Fibroblast of skin of scalp (primary cell): Measurements from ENCODE around the gene LMCD1. TPM values are rescaled to one million over a fixed set of nuclear protein-coding genes. Genes with fewer than 3 reads are reported as not detected.

Experiments
- DNase-seq: peaks from one replicate; pipeline ENCODE4 v3.0.0-alpha.2; 2013
- polyA plus RNA-seq, 2 experiments: library from polyadenylated mRNA; unstranded; fragments of 120-200 nt; gene quantifications; one replicate each; pipeline ENCODE4 v1.2.1, GENCODE V29; 2013; ENCODE audit not compliant: insufficient read length in 2 of 2

The LMCD1 gene, protein sequence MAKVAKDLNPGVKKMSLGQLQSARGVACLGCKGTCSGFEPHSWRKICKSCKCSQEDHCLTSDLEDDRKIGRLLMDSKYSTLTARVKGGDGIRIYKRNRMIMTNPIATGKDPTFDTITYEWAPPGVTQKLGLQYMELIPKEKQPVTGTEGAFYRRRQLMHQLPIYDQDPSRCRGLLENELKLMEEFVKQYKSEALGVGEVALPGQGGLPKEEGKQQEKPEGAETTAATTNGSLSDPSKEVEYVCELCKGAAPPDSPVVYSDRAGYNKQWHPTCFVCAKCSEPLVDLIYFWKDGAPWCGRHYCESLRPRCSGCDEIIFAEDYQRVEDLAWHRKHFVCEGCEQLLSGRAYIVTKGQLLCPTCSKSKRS
- 58.5 TPM for polyA plus RNA-seq (2013, experiment 1 of 2; ENCODE audit: insufficient read length)
- 60.9 TPM for polyA plus RNA-seq (2013, experiment 2 of 2; ENCODE audit: insufficient read length)

DNA sequence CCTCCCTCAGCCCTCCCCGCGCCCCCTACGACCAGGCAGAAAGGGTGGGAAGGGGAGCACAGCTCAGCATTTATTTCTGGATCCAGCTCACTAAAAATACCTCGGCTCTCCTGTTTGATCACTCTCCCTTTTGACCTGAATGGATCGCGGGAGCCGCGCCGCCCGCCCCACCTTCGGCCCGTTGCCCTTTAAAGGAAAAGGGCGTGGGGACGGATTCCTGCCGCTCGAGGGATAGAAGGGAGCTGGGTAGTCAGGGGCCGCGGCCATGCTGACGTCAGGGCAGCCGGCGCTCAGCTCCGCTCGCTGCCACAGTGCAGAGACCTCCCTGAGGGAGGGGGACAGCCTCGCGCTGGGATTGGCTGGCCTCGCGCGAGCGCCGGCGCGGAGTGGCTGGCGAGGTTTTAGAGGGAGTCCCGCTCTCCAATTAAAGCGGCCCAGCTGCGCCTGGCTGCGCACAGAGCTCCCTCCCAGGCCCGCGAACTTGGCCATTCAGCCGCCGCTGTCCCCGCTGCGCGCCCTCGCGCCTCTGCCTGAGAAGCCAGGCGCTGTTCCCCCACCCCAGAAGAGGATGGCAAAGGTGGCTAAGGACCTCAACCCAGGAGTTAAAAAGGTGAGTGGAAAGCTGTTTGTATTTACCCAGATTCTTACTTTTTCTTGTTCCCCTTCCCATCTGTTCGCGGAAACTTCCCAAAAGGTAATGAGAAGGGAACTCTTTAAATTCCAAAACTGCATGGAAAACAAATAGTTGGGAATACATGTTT lies at the start of gene LMCD1:
TSS of gene LMCD1 (plus strand) at position 453 of the 761 bp plus-strand sequence. CDS start at position 569, 116 bp downstream.
- peak; percentile 97 for DNase-seq

DNA sequence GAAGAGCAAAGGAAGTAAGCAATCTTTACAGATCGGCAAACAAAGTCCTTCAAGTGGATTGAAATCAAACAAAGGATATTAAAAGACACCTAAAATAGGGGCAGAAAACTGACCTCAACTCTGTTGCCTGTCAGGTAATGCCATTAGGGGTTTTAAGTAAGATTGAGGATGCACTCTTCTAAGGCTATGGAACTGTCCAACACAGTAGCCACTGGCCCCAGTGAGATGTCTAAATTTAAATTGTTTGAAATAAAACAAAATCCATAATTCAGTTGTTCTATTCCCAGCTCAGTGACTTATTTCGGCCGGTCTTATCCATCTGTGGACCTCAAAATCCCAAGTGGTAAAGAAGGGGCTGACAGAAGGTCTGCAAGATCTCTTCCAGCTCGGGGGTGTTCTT lies 49.5 kb upstream of the LMCD1 start:
- DNase-seq, result no peak

DNA sequence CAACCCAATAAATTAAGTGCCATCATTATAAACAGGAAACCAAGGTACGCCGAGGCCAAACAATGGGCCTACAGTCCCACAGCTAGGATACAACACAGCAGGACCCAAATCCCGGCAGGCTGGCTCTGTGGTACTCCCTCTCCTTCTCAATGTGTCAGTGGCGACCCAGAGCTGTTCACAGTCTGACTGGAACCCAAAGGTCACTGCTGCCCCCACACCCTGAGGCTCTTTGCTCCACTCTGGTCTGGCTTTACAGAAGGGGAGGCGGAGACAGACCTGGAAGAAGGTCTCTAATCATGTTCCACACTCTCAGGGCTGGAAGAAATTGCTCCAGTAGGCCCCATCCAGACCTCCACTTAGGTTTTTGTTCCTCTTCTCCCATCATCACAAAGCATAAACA lies 48.5 kb upstream of the LMCD1 start:
- no peak for DNase-seq

DNA sequence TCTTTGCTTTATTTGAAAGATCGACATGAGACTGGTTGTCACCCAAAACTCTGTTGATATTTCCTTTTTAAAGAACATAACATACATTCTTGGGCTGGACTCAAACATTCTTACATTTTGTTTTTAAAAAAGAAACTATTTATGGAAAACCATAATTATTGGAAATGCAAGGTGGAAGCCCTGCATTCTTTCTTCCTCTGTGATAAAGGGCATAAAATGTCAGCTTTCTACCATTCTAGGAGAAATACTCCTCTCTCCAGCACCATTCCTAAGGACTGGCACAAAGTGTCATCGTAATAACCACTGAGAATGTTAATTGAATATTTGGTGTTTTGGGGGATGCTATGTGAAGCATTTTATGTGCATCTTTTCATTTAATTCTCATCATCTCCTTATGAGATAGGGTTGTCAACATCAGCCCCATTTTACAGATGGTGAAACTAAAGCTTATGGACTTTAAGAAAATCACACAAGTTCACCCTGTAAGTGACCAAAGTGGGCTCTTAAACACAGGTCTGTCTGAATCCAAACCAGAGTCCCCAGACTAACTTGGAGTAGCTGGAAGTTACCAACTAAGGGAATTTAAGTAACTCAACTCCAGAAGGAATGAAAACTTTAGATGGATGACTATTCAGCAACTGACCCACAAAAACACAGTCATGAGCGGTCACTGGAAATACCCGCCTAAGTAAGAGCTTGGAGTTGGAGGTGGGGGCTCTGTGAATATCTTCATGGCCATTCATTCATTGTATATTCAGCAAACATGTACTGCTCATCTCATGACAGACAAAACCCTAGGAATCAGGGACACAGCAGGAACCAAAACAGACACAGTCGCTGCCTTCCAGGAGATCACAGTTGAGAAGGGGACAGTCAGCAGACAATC lies 45.9 kb upstream of the LMCD1 start:
- DNase-seq, result peak; percentile 88

DNA sequence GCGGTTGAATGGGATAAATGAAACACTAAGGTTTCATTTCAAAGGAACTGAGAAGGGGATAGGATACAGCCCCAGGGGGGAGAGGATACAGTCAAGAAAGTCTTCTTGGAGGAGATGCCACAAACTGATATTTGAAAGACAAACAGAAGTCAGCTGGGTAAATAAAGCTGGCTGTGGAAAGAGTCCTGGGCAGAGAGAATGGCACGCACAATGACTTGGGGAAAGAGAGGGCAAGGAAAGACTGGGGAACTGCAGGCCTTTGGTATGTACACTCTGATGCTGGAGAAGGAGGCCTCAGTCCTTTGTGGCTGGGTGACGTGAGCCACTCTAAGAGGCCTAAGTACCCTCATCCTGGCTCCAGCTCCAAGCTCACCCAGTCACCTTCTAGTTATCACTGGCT lies 45.2 kb upstream of the LMCD1 start:
- no peak for DNase-seq

DNA sequence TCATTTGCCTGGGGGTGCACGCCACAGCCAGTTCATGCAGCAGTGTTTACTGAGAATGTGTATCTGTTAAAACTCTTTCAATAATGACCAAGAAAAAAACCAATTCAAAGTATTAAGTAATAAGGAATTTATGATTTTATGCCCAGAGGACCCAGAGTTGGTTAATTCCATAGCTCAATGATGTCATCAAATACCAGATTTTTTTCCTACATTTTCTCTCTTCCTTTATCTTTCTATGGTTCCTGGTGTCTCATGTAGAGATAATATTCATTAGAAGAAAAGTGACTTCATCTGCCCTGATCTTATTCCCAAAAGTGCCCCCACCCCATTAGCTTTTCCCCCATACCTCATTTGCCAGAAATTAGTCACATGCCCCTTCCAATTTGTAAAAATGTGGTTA lies 44.6 kb upstream of the LMCD1 start:
- DNase-seq, result peak; percentile 86

DNA sequence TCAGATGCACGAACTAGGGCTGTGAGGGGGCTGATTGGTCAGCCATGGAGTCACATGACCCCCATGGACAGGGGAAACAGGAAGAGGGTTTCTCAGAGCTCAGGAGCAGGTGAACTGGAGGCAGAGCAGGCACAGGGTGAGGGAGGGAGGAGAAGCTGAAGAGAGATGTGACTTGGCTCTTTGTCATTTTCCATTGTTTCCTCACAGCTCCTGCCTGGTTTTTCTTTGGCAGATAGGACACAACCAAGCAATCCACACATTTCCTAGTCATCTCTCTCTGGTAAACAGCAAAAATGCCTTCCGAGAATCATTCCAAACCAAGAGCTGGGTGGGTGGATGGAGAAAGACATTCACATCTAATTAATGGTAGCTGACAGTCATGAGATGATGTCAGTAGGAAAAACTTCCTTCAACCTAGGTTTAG lies 43.4 kb upstream of the LMCD1 start:
- peak; percentile 91 for DNase-seq

DNA sequence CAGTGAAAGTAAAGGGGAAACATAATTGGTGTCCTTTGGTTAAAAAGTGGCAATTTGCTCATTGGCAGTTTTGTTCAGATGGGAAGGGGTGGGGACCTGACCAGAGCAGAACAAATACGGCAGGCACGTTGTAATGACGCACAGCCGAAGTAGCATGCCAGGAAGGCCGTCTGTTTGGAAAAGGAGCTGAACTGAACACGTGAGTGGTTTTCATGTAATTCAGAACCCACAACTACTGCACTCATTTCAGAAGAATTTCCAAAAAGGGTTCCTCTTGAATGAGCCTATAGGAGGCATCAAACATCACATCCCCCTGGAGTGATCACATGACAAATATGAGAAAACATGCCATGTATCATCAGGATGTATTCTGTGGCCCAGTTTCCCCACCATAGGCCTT lies 42.9 kb upstream of the LMCD1 start:
- DNase-seq, result peak; percentile 95

DNA sequence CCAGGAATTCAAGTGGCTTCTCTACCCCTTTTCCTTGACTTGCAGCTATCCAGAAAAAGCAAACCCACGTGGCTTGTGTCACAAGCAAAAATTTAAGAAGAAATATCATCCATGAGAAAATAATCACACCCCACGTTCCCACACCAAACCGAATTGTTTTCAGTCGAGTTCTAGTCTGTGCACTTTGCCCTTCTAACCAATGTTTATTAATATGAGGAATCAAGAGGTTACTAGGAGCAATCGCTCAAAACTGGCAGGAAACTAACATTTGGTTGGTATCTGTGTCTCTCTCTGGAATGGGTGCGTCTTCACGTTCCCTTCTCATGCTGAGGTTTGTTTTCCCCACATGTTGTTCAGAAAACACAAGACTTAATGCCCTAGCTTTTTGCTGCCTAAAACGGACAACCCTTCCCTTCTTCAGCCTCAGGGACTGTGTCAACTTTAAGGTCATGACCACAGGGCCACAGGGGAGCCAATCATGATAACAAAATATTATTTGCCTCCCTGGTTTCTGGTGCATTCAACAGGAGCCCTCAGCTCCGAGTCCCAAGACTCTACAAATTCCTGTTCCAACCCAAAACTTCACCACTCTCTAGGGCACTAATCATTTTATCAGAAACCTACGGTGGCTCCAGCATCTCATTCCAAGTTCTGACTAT lies 41.4 kb upstream of the LMCD1 start:
- DNase-seq, result peak; percentile 46

DNA sequence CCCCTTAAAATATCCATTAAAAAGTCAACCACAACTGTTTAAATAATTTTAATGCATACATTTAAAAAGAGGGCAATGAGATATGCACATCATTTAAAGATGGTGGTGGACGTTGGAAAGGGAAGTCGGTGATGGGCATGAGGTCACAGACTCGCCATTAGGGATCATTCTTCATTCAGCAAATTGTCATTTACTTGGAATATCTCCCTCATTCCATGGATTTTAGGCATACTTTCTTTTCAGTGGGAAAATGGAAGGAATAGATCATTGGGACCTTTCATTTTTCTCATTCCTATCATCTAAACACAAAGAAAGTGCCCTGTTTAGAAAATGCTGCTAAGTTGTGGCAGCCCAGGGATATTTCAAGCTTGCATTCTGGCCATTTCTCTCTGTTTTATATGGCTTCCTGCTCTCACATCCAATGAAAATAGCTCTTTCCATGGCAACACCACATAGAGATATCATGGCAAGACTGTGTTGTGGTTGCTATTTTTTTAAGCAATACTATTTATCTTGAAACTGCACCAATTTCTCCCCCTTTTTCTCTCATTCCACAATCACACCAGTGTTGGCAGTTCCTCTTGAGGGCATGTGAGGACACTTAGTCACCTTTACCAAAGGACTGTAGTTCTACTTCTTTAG lies 40.7 kb upstream of the LMCD1 start:
- peak; percentile 94 for DNase-seq

DNA sequence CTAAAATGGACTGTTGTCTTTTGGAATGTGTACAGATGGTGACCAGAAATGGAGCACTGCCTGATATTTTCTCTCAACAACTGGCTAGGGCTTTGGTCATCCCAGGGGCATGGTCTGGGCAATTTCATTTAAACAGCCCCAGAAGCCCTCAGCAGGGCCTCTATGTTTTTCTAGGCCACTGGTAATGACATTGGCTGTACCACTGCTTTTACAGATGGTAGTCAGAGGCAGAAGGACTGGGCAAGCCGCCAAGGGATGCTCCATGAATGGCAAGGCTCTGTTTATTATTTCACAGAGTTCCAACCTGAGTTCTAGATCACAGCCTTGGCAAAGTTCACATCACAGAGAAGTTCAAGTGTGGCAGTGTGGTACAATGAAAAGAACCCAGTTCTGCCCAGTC lies 37.0 kb upstream of the LMCD1 start:
- DNase-seq, result no peak

DNA sequence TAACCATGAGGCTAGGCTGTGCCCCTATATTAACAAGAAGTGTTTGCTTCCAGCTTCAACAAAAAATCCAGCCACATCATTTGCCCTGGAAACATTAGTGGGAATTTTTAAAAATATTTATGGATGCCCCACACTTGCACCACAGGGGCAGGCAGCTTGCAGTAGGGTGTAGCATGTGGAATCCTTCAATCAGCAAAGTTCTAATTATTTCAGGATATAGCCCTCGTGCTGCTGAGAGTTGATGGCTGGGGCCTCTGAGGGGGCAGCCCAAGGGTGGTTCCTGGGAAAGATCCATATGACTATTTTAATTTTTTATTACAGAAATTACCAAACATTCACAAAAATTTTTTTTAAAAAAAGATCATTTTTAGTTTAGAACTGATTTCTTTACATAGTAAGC lies 35.1 kb upstream of the LMCD1 start:
- no peak for DNase-seq

DNA sequence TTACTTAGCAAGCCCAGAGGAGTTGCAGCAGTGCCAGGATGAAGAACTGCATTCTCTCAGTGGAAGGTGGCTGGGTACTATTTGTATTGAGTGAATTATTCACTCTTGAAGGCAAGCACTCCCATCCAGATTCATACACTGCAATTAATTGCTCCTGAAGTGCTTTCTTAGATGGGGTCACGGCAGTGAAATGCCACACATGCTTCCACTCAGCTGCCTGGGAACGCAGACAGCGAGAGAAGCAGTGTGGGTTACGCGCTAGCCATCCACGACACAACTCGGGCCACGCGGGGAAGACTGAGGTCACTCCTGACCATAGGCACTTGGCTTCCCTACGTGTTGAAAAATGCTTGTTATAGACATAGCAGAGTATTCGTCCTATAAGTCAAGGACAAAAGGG lies 30.8 kb upstream of the LMCD1 start:
- peak; percentile 45 for DNase-seq

DNA sequence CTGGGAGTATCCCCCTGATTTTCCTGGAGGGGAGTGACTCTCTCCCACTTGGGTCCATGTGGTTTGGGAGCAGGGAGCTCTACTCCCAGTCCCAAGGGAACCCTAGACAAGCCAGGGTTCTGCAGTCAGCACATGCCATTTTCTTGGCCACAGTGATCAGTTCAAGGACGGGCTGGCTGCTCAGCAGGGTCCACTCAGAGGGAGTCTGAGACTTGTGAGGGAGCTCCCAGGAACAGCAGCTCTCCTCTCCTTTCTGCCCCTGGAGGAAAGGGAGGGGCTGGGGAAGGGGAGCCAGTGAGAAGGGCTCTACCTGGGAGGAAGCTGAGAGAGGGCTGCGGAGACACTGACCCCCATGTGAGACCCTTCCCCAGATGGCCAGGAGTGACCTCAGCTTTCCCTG lies 29.1 kb upstream of the LMCD1 start:
- peak; percentile 20 for DNase-seq

DNA sequence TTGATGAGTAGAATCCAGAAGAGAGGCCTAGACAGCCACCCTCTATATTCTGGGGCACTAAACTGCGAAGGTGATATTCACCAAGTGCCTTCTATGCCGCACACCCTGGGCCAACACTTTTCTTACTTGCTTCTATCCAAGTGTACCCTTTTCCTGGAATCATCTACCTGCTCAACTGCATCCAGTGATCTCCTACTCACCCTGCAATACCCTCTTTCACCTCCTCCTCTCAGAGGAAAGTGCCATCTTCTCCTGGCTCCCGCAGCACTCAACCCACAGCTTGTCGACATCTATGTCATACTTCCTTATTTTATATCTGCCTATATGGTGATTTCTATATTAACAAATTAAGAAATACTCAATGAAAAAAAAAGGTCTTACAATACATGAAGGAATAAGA lies 28.6 kb upstream of the LMCD1 start:
- DNase-seq, result no peak

DNA sequence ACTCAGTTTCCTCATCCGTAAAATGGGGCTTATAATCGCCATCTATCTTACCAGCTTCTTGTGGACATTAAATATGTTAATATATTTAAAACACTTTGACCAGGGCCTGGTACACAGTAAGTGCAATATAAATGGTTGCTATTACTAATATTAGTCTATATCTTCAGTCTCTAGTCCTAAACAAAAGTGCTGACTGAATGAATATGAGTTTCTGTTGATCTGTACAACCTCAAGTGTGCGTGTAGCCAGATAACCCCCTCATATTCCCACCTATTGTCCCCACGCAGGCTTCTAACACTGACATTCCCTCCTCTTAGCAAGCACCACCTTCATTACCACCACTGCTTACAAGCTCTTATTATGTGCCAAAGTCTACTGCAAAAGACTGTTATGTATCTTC lies 27.6 kb upstream of the LMCD1 start:
- DNase-seq, result no peak

DNA sequence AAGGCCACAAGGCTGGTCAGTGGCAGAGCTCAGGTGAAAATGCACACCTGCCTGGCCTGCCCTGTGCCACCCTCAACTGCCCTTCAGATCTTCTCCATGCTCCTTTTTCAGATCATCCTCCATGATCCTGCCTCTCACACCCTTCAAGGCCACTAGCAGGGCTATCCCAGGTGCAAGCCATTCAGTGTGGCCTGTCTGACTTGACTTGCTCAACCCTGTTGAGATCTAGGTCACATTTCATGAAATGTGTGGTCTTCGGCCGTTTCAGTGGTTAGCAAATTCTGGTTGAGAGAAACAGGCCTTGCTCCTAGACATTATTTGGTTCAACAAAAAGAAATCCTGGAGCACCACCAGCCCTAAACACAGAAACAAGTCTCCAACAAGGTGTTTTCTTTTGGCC lies 26.6 kb upstream of the LMCD1 start:
- no peak for DNase-seq

DNA sequence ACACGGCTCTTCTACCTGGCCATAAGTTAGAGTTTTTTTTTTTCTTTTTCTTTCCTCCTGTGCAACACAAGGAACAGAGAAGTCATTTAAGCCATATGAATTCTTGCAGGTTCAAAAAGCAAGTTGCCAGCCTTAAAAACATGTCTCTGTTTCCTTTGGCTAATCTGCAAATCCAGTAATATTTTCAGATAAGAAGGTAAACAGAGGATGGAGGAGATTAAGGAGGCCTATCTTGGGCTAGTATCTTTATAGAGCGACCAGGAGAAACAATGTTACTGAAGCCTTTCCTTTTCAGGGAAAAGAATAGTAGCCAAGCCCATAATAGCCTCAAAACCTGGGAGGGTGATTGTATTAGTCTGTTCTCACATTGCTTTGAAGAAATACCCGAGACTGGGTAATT lies 20.9 kb upstream of the LMCD1 start:
- no peak for DNase-seq

DNA sequence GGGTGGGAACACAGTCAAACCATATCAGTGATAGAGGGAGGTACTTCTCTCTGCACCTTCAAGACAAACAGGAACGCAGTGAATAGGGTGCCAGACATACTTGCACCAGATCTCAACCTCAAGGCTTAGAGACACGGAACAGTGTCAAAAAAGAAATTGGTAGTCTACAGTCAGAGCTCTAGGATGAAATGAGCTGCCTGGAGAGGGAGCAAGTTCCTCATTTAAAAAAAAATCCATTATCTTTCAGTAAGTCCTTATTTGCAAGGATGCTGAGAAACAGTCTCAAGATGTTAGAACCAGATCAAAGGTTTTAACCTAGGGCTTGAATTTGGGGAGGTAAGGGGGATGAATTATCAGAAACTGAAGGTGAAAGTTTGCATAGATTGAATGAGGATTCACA lies 20.2 kb upstream of the LMCD1 start:
- no peak for DNase-seq

DNA sequence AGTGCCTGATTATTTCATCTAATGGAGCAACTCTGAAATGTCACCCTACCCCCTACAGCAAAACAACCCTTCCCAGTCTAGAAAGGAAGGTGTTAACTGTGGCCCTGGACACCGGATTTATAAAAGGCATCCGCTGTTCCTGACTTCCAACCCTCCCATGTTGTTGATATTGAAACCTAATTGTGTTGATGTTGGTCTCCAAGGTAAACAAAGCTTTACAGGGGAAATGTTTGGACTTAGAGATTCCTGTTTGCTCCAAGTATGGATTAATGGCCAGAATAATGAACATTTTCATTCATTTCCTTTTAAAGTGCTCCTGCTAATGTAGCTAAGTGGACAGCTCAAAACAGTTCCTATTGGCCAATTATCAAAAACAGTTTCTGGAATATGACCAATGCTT lies 19.4 kb upstream of the LMCD1 start:
- no peak for DNase-seq

DNA sequence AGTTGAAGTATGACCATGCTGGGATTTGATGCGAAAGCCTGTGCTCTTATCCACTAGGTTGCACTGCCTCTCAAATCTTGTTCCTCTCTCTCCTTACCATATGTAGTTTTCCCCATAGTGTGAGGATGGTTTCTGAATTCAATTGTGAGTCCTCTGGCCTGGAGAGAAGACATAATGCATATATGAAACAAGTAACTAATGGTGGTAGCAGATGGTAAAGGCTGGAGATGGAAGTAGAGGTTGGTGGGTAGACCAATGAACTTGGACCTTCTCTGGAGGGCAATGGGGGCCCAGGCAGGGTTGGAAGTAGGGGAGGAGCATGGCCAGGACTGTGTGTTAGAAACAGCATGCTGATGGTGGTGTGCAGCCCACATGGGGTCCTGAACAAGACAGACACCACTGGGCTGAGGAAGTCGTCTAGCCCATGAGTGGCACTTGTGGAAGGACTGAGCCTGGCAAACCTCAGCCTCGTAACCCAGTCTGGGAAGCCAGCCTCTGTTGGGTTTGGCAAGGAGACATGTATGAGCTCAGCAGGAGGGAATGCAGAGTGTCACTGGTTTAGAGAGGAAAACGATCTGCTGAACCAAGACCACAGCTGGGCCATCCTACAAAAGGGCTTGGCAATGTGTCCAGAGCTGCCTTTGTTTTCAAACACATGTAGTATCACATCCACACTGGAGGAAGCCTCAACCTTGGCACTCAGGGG lies 18.5 kb upstream of the LMCD1 start:
- peak; percentile 98 for DNase-seq
